GM18520 (cell line): Measurements from ENCODE around the gene SIK3.

ENCODE experiments used
- ATAC-seq: cut with Tn5 transposase; IDR thresholded peaks from one replicate; pipeline ENCODE4 v1.9.1; 2021; ENCODE audit not compliant: unreplicated experiment

SIK3 gene

GRCh38 chr11:116903090-116903489 is 195.1 kb downstream of the SIK3 start:
- ATAC-seq: no peak

GRCh38 chr11:116901964-116902688 is 196.1 kb downstream of the SIK3 start:
- ATAC-seq: no peak

GRCh38 chr11:116901211-116901610 is 197.0 kb downstream of the SIK3 start:
- ATAC-seq: no peak

DNA sequence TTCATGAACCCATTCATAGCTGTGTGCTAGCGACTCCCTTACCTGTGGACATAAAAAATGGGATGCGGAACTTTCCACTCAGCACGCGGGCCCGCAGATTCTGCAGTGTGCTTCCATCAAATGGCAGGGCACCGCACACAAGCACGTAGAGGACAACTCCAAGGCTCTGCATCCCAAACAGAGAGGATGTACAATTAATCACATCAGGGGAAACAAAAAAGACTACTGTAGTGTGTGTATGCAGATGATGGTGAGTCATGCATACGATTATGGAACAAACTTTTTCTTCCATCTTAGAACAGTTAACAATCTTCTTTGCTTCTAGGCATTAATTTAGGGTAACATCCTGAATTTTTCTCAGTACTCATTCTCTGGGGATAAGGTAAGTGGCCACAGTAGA is 202.0 kb downstream of the SIK3 start:
- no peak for ATAC-seq

DNA sequence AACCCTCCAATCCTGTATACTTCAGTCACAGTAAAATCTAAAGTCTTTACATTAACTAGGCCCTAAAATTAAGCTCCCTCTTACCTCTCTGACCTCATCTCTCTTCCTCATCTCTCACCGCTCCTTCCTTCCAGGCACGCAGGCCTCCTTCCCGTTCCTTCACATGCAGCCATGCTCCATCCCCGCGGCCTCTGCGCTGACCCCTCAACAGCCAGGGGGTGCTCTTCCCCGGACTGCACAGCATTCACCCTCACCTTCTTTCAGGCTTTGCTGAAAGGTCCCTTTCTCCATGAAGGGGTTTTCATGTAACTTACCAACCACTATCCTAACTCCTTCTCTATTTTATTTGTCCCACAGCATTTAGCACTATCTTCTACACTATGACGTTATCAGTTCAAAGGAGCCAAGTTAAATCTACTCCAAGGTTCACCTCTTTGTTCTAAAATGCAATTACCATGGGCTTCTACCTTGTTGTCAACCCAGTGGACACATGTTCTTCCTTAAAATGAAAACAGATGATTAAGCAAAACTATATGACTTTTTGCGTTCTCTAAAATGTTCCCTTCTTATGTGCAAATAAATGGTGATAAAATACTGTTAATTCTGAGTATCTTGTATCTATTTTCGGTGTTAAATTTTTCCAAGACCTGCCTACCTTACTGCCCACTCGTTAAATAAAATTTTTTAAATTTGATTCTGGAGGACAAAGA is 203.0 kb downstream of the SIK3 start:
- ATAC-seq: no peak

DNA sequence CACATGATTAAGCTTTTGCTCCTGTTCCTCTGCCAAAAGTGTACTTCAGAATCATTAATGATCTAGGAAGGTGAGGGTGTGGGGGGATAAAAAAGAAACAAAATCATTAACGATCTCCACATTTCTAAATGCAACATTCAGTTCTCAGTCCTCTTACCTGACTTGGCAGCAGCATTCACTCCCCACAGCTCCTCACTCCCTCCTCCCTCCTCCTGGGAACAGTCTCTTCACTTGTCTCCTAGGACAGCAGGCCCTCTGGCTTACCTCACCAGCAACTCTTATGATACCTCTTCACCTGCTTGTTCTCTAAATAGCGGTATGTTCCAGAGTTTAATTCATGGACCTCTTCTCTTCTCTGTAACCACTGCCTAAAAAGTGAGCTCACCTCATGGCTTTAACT is 204.3 kb downstream of the SIK3 start:
- ATAC-seq: no peak

- ATAC-seq: no peak
These were observed 204.8 kb downstream of the SIK3 start for GRCh38 chr11:116893437-116893836.

GRCh38 chr11:116892374-116892773 is 205.9 kb downstream of the SIK3 start:
- no peak for ATAC-seq

GRCh38 chr11:116891746-116892145 is 206.5 kb downstream of the SIK3 start:
- ATAC-seq: no peak

DNA sequence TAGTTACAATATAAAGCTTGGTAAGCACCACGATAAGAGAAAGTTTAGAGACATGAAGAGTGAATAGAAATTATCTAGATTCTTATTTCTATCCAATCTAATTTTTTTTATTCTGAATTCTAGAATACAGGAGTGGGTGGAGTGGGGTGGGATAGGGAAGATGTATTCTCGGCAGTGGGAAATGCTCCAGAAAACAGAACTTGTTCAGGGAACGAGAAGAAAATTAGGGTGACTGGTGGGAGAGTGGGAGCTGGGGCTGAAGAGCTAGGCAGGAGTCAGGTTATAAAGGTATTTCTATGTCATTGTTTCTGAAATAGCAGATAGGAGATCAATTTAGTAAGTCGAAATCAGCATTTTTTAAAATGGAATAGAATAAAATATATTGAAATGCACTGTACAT is 207.6 kb downstream of the SIK3 start:
- no peak for ATAC-seq

GRCh38 chr11:116890193-116890592 is 208.0 kb downstream of the SIK3 start:
- ATAC-seq: peak; percentile 47

- no peak for ATAC-seq
These were observed 209.2 kb downstream of the SIK3 start for GRCh38 chr11:116888884-116889549.

DNA sequence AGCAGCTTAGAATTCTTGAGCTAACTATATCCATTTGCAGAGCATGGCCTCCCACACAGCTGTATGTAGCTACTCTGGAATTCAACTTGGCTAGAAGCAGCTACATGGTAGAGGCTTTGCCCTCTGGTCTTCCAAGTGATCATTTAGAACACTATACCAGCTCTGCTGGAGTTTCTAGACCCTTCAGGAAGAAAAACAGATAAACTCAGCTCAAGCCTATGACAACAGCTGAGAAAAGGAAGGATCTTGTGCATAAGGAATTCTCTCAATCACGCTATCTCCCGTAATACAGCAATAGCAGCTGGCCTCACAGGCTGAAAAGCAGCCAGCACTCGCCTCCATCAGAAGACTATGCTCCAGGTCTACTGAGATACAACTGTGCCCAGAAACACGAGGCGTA is 210.2 kb downstream of the SIK3 start:
- ATAC-seq: no peak

DNA sequence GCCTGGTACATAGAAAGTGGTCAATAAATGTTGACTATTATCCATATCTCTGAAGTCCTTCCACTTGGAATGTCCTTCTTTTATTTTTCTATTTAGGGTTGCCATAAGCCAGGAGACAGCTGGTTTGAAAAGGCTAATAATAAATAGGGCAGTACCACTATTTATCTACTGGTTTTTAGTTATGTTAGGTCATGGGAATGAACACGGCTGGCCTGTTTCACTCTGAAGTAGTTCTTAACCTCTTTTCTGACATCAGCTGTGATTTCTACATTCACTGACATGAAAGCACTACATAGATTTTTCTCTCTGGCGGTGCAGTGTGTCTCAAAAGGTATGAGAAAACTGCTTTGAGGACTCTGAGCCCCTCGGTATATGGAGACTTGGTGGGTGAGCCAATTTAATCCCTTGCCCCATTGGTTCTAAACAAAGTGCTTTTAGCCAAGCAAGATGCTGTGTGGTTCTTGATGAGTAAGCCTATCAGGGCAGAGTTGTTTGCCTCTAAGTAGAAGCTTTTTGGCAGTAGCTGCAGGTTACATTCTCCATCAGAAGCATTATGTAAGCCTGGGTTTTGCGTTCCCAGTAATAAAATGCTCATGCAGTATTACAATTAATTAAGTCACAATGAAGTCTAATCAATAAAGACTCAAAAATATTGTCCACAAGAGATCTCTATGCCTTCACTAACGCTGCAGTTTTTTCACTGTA is 212.1 kb downstream of the SIK3 start:
- ATAC-seq: no peak

DNA sequence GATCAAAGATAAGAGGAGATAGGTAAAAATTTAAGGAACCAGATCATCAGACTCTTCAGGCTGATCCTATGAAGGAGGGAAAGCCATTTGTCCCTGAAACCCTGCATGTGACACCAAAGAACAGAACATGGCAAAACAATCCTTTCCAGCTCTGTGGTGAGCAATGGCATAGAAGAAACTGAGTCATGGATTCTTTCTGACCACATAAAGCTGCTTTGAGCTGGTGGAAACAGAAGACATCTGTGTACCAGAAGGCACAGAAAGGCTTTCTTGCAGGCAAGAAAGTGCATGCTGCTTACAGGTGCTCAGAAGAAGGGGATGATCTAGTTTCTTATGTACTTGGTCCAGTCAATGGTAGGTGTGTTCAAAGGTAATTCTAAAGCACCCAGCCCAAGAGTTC is 215.8 kb downstream of the SIK3 start:
- no peak for ATAC-seq

DNA sequence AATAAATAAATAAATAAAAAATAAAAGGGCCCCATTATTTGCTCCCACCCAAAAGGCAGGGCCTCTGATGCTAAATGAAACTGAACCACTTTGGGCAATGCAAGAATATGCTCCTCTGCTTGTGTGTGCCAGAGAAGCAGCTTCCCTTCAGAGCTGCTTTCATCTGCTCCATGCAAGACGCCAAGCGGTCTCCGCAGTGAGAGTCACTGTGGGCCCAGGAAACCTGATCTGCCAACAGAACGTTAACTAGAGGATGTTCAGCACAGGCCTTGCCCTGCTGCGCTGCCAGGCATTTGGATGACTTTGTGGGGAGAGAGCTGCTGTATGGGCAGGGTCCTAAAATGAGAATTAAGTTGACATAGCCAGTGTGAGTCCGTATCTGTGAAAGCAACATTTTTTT is 217.1 kb downstream of the SIK3 start:
- no peak for ATAC-seq

DNA sequence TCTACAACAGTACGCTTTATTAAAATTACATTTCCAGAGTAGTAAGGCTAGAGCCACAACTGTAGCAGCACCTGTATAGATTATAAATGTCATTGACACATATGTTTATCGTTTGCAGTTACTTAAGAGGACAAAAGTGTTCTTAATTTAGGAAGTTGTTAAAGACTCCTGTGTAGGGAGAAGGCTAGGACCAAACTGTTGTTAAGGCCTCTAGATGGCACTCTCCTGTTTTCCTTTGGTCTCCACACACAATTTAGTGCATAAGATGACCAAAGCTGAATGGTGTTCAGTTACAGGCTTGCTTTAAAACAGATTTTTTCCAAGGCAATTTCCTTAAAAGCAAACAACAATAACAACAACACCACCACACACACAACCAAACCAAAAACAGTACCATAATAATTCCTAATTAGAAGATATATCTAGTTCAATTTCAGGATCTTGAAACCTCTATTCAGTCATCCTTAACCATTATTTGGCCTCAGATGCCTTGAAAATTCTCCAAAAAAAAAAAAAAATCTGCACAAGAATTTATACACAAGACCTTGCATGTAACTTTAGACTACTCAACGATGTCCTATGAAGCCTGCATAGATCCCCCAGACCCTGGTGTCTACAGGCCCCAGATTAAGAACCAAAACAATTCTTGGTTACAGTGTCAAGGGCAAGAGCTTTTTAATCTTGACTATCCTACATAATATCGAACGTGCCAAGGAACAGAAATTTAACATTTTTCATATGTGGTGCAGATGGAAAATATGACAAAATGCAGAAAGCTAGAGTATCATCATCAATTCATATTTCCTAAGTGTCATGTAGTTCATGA is 218.2 kb downstream of the SIK3 start:
- no peak for ATAC-seq

DNA sequence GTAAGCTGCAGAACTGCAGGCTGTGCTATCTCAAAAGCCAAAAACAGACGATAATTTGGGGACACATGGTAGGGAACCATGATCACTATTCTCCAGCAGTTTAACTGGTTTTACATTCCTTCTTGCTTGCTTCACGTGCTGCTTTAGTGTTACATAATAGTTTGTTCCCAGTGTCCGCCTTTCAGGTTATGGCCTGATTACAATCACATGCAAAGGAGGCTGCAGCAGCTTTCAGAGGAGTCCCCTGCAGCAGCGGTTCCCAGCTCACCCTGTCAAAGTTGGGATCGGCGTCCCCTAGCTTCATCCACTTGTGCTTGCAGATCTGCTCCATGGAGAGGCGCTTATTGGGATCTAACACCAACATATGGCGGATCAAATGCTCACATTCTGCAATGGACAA is 221.6 kb downstream of the SIK3 start:
- ATAC-seq: no peak

DNA sequence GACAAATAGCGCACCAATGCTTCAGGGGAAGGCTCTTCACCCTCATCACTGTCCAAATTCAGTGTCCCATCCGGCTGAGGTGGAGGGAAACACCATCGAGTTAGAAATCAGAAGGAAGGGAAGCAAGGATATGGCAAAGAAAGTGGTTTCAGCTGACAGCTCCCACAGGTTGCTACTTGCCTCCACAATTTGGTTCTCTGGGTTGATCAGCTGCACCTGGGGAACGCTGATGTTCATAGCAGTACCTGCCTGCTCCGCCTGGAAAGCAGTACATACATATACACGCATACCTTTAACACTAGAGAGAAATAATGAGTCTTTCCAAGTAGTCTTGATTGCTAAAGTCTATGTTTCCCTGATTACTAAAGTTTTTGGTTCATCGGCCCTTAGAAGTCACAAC is 223.0 kb downstream of the SIK3 start:
- no peak for ATAC-seq

- ATAC-seq: no peak
These were observed 224.0 kb downstream of the SIK3 start for GRCh38 chr11:116874251-116874650.

- ATAC-seq: no peak
These were observed 224.8 kb downstream of the SIK3 start for GRCh38 chr11:116873381-116873780.
